GM12878 (cell line): ENCODE measurements around the gene CCDC181.

Source experiments
- ASH2L ChIP-seq: fragments of 300-600, 200-600 bp; sonication (generic); IDR thresholded peaks from 2 replicates; pipeline ENCODE4 v1.6.1; 2017; ENCODE audit warnings: low read depth, mild to moderate bottlenecking, borderline replicate concordance
- CTCF ChIP-seq, 3 experiments: IDR thresholded peaks in 2 of 3; conservative IDR thresholded peaks in 1 of 3; 2 replicates each; pipeline ENCODE4 v1.5.1; 2011; ENCODE audit warnings: low read depth in 3 of 3, low read length in 3 of 3, mild to moderate bottlenecking in 3 of 3, control low read depth in 2 of 3, moderate library complexity in 2 of 3, inconsistent platforms in 1 of 3, mixed read lengths in 1 of 3; ENCODE audit not compliant: control insufficient read depth in 2 of 3, insufficient read depth in 1 of 3; ENCODE audit errors: extremely low read depth in 1 of 3
- EGR1 ChIP-seq, 2 experiments: IDR thresholded peaks; 1 replicate in 1 of 2; 2 replicates in 1 of 2; pipeline ENCODE4 v1.6.1; 2011 to 2012; ENCODE audit warnings: low read depth in 2 of 2, low read length in 2 of 2, borderline replicate concordance in 1 of 2, mild to moderate bottlenecking in 1 of 2, moderate library complexity in 1 of 2
- JUND ChIP-seq: IDR thresholded peaks from 2 replicates; pipeline ENCODE4 v1.6.1; 2012; ENCODE audit warnings: low read depth, mild to moderate bottlenecking, low read length, improper control_type of control experiment, moderate library complexity
- MXI1 ChIP-seq: fragments of 150-350 bp; IDR thresholded peaks from 2 replicates; pipeline ENCODE4 v1.6.1; 2011; ENCODE audit warnings: low read depth, mild to moderate bottlenecking, inconsistent platforms, low read length, improper control_type of control experiment
- RAD21 ChIP-seq: IDR thresholded peaks from 2 replicates; pipeline ENCODE4 v1.6.1; 2011; ENCODE audit warnings: mild to moderate bottlenecking, low read depth, low read length, moderate library complexity; ENCODE audit not compliant: insufficient read depth
- SREBF2 ChIP-seq: IDR thresholded peaks from 2 replicates; pipeline ENCODE4 v1.6.1; 2012; ENCODE audit warnings: mild to moderate bottlenecking, low read length

DNA sequence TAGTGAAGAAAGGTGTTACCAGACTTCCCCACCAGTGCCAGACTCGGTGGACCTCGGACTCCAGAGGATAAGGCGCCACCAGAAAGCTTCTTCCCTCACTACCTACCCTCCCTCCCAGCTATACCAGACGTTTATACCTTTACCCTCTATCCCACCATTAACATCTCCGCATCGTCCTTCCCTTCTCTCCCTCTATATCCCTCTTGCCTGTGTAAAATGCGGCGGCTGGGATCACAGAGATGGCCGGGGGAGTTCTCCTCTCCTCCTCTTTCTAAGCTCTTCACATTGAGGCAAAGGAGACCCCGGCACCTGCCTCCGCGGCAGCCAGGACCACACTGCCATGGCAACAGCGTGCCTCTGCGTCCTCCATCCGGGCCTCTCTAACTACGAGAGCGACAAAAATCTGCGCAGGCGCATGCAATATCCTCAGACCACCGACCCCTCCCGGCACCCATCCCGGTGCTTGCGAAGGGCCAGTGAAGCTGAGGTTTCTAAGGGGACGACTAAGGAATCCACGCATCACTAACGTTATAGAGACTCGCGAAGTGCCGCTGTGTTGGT lies at the start of gene CCDC181:
- TF ChIP-seq JUND (no peak), SREBF2 (no peak), EGR1 (IDR thresholded peaks at IDR 0.05; ENCODE audit: borderline replicate concordance in 1 of 2, low read depth in 2 of 2, low read length in 2 of 2) (no peak), RAD21 (no peak), CTCF (IDR thresholded peaks at IDR 0.05 in 2 of 3, conservative IDR thresholded peaks at IDR 0.05 in 1 of 3; ENCODE audit: control insufficient read depth in 2 of 3, extremely low read depth in 1 of 3, insufficient read depth in 1 of 3, low read depth in 3 of 3, low read length in 3 of 3) (no peak), MXI1 (no peak), ASH2L (no peak)
